Coronary artery (tissue), 2 donors: ENCODE measurements around the gene PIGQ.
"Not testable (repeated sequence)": the region's sequence is repeated elsewhere in the genome, so short reads cannot be mapped to it uniquely, and the experiment has no call there.

Source experiments
- DNase-seq: peaks from one replicate; pipeline ENCODE4 v3.0.0-alpha.2; 2017; ENCODE audit warnings: low spot score
- H3K27ac ChIP-seq, 2 donors: fragments of 200-600 bp; sonication (generic); one replicate each; pipeline ENCODE4 v1.5.1; 2016 to 2019
- H3K4me3 ChIP-seq: fragments of 200-600 bp; sonication (generic); 2 replicates; pipeline ENCODE4 v1.5.1; 2016; ENCODE audit warnings: mild to moderate bottlenecking, moderate library complexity
- CTCF ChIP-seq: fragments of 200-600 bp; sonication (generic); IDR thresholded peaks from one replicate; pipeline ENCODE4 v1.5.1; 2019; ENCODE audit warnings: antibody characterized with exemption

PIGQ gene

GRCh38 chr16:596736-597060 is 26.9 kb downstream of the PIGQ start:
- TF ChIP-seq CTCF = no peak
- no peak overlapping the region for H3K4me3 ChIP-seq
- H3K27ac ChIP-seq = no peak overlapping the region
- DNase-seq = no peak

GRCh38 chr16:597655-598054 is 27.9 kb downstream of the PIGQ start:
- H3K4me3 ChIP-seq, H3K27ac ChIP-seq, DNase-seq: not testable (repeated sequence)

GRCh38 chr16:598823-599739 is 29.3 kb downstream of the PIGQ start:
- DNase-seq = no peak
- H3K4me3 ChIP-seq = no peak overlapping the region
- no peak overlapping the region for H3K27ac ChIP-seq
- TF ChIP-seq CTCF = no peak

- TF ChIP-seq CTCF = no peak
- Histone ChIP-seq H3K4me3 (no peak overlapping the region), H3K27ac (no peak overlapping the region)
- no peak for DNase-seq
Measured at GRCh38 chr16:600781-601180, 31.0 kb downstream of the PIGQ start.

- H3K27ac ChIP-seq = no peak overlapping the region
- TF ChIP-seq CTCF = no peak
- no peak overlapping the region for H3K4me3 ChIP-seq
- DNase-seq = no peak
Measured at GRCh38 chr16:603933-604332, 34.2 kb downstream of the PIGQ start.

GRCh38 chr16:606656-607307 is 37.0 kb downstream of the PIGQ start:
- Histone ChIP-seq H3K27ac (no peak overlapping the region), H3K4me3 (no peak overlapping the region)
- TF ChIP-seq CTCF = no peak
- DNase-seq = no peak

GRCh38 chr16:608019-608418 is 38.3 kb downstream of the PIGQ start:
- no peak for DNase-seq
- TF ChIP-seq CTCF = no peak
- Histone ChIP-seq H3K27ac (no peak overlapping the region), H3K4me3 (no peak overlapping the region)
